GM23248 (cell line): ENCODE results near the gene USP36.

Experiments used
- EZH2 ChIP-seq: fragments of 200-600 bp; sonication (generic); IDR thresholded peaks from 2 replicates; pipeline ENCODE4 v1.6.1; 2018; ENCODE audit warnings: antibody characterized with exemption, mild to moderate bottlenecking; ENCODE audit not compliant: insufficient read depth, poor library complexity, severe bottlenecking
- EZH2phosphoT487 ChIP-seq: fragments of 200-600 bp; sonication (generic); IDR thresholded peaks from 2 replicates; pipeline ENCODE4 v1.6.1; 2018; ENCODE audit warnings: antibody characterized with exemption, moderate library complexity, mild to moderate bottlenecking, low read depth; ENCODE audit not compliant: insufficient read depth

- no peak for TF ChIP-seq EZH2phosphoT487
- no peak for TF ChIP-seq EZH2
Observed at GRCh38 chr17:78759969-78760352, 80.7 kb downstream of the USP36 start.
